GM12878 (cell line): ENCODE data around the gene MAST4. TPM values are rescaled to one million over a fixed set of nuclear protein-coding genes. Genes with fewer than 3 reads are reported as not detected.

Experiments
- ATAC-seq: fragments of 200-7000 bp; cut with Tn5 transposase; 3 replicates; pipeline ENCODE4 v1.9.1; 2020; ENCODE audit warnings: mild to moderate bottlenecking, moderate library complexity
- BruUV-seq: library from RNA; stranded (reverse); fragments of 400-500 nt; replicated peaks from 2 replicates; lab custom pipeline; 2021; lab: Mats Ljungman, UMichigan
- CTCF ChIA-PET: fragments of 300-600 bp; sonication (Branson Sonifier 250); formaldehyde crosslinking; extraction: SDS; loops from one replicate; lab custom pipeline; 2021; ENCODE audit warnings: inconsistent platforms; lab: Yijun Ruan, JAX
- POLR2A ChIA-PET: fragments of 350-600 bp; formaldehyde crosslinking; extraction: SDS; loops from one replicate; lab custom pipeline; 2021; ENCODE audit warnings: inconsistent platforms; lab: Charles Lee
- RAD21 ChIA-PET: fragments of 300-600 bp; sonication (Branson Sonifier 250); formaldehyde crosslinking; loops from one replicate; lab custom pipeline; 2023; ENCODE audit warnings: antibody characterized with exemption; ENCODE audit not compliant: unreplicated experiment; lab: Charles Lee
- SMC1A ChIA-PET: fragments of 300-600 bp; sonication (Branson Sonifier 250); formaldehyde crosslinking; loops from one replicate; lab custom pipeline; 2023; ENCODE audit not compliant: unreplicated experiment, uncharacterized antibody; lab: Charles Lee
- DNase-seq: peaks from one replicate; pipeline ENCODE4 v3.0.0-alpha.2; 2011; ENCODE audit warnings: low read depth, low spot score
- FAIRE-seq: peaks from 3 replicates; lab custom pipeline; 2011; peaks lifted over from hg19 to GRCh38; lab: Jason Lieb, UNC
- H2AFZ ChIP-seq: 2 replicates; pipeline ENCODE4 v1.6.0; 2011; ENCODE audit warnings: low read depth, low read length, control low read depth; ENCODE audit not compliant: control insufficient read depth
- H3K27ac ChIP-seq: 2 replicates; pipeline ENCODE4 v1.5.1; 2011; ENCODE audit warnings: control low read depth; ENCODE audit not compliant: control insufficient read depth, insufficient read depth
- H3K27me3 ChIP-seq, 2 experiments: replicated peaks in 1 of 2; 2 replicates each; pipeline versions ENCODE4 v1.6.0 to v1.6.1; 2011; ENCODE audit warnings: low read length in 1 of 2; ENCODE audit not compliant: control insufficient read depth in 2 of 2, insufficient read depth in 2 of 2
- H3K36me3 ChIP-seq, 2 experiments: 2 replicates each; pipeline ENCODE4 v1.5.1; 2011; ENCODE audit warnings: low read length in 1 of 2; ENCODE audit not compliant: control insufficient read depth in 2 of 2, insufficient read depth in 2 of 2
- H3K4me1 ChIP-seq: 2 replicates; pipeline ENCODE4 v1.6.1; 2011; ENCODE audit warnings: mild to moderate bottlenecking, low read length, moderate library complexity, mixed read lengths; ENCODE audit not compliant: control insufficient read depth, insufficient read depth
- H3K4me2 ChIP-seq: 2 replicates; pipeline ENCODE4 v1.6.0; 2011; ENCODE audit warnings: control low read depth; ENCODE audit not compliant: control insufficient read depth, insufficient read depth
- H3K4me3 ChIP-seq: fragments of 200-600 bp; sonication (generic); 2 replicates; pipeline ENCODE4 v1.5.1; 2016
- H3K79me2 ChIP-seq: 2 replicates; pipeline ENCODE4 v1.6.0; 2011; ENCODE audit warnings: low read length; ENCODE audit not compliant: control insufficient read depth, insufficient read depth
- H3K9ac ChIP-seq: 2 replicates; pipeline ENCODE4 v1.8.0; 2011; ENCODE audit warnings: low read length, control low read depth, mixed read lengths; ENCODE audit not compliant: control insufficient read depth, insufficient read depth
- H3K9me3 ChIP-seq: replicated peaks from 3 replicates; pipeline ENCODE4 v1.5.1; 2011; ENCODE audit warnings: mild to moderate bottlenecking, low read length; ENCODE audit not compliant: control insufficient read depth, insufficient read depth
- H4K20me1 ChIP-seq: 2 replicates; pipeline ENCODE4 v1.6.0; 2011; ENCODE audit not compliant: control insufficient read depth, insufficient read depth
- BHLHE40 ChIP-seq, 2 experiments: fragments of 450-650 bp in 1 of 2; IDR thresholded peaks; 2 replicates each; pipeline ENCODE4 v1.6.1; 2011 to 2017; ENCODE audit warnings: low read depth in 2 of 2, borderline replicate concordance in 1 of 2, improper control_type of control experiment in 1 of 2, low read length in 1 of 2, mild to moderate bottlenecking in 1 of 2
- CREB1 ChIP-seq: IDR thresholded peaks from 2 replicates; pipeline ENCODE4 v1.6.1; 2012; ENCODE audit warnings: low read depth, mild to moderate bottlenecking, inconsistent platforms
- CREM ChIP-seq: IDR thresholded peaks from 2 replicates; pipeline ENCODE4 v1.6.1; 2014; ENCODE audit warnings: antibody characterized with exemption, low read depth
- DPF2 ChIP-seq: fragments of 450-650 bp; IDR thresholded peaks from 2 replicates; pipeline ENCODE4 v1.6.1; 2017; ENCODE audit warnings: mild to moderate bottlenecking
- EED ChIP-seq: sonication (generic); IDR thresholded peaks from 2 replicates; pipeline ENCODE4 v1.6.1; 2016; ENCODE audit warnings: antibody characterized with exemption, low read depth
- HDAC6 ChIP-seq: fragments of 200-600 bp; sonication (generic); IDR thresholded peaks from one replicate; pipeline ENCODE4 v1.8.0; 2017; ENCODE audit warnings: antibody characterized with exemption; ENCODE audit not compliant: unreplicated experiment
- HDGF ChIP-seq: fragments of 450-650 bp; IDR thresholded peaks from 2 replicates; pipeline ENCODE4 v1.6.1; 2016; ENCODE audit warnings: antibody characterized with exemption
- IKZF1 ChIP-seq: fragments of 450-650 bp; conservative IDR thresholded peaks from 2 replicates; pipeline ENCODE4 v1.6.1; 2017; ENCODE audit warnings: antibody characterized with exemption, mild to moderate bottlenecking
- MTA3 ChIP-seq: IDR thresholded peaks from 2 replicates; pipeline ENCODE4 v1.6.1; 2012; ENCODE audit warnings: low read length, inconsistent platforms, borderline replicate concordance
- NFYA ChIP-seq: IDR thresholded peaks from 2 replicates; pipeline ENCODE4 v1.6.1; 2011; ENCODE audit warnings: low read depth, mild to moderate bottlenecking, low read length, improper control_type of control experiment, borderline replicate concordance
- NRF1 ChIP-seq: conservative IDR thresholded peaks from 2 replicates; pipeline ENCODE4 v1.6.1; 2011; ENCODE audit warnings: mild to moderate bottlenecking, low read depth, low read length, improper control_type of control experiment
- POLR2A ChIP-seq: IDR thresholded peaks from 2 replicates; pipeline ENCODE4 v1.6.1; 2011; ENCODE audit warnings: low read depth, mild to moderate bottlenecking, low read length
- POLR2AphosphoS5 ChIP-seq: IDR thresholded peaks from 2 replicates; pipeline ENCODE4 v1.6.1; 2011; ENCODE audit warnings: mild to moderate bottlenecking, low read length, inconsistent platforms
- RFX5 ChIP-seq: IDR thresholded peaks from 2 replicates; pipeline ENCODE4 v1.6.1; 2011; ENCODE audit warnings: low read depth, low read length, improper control_type of control experiment
- SIX5 ChIP-seq: IDR thresholded peaks from 2 replicates; pipeline ENCODE4 v1.6.1; 2011; ENCODE audit warnings: mild to moderate bottlenecking, low read depth, low read length, moderate library complexity; ENCODE audit not compliant: severe bottlenecking
- SMAD5 ChIP-seq: IDR thresholded peaks from 2 replicates; pipeline ENCODE4 v1.6.1; 2016; ENCODE audit warnings: antibody characterized with exemption, low read depth
- SP1 ChIP-seq: IDR thresholded peaks from one replicate; pipeline ENCODE4 v1.6.1; 2011; ENCODE audit warnings: low read depth, low read length
- TARDBP ChIP-seq: IDR thresholded peaks from 2 replicates; pipeline ENCODE4 v1.6.1; 2016; ENCODE audit warnings: borderline replicate concordance
- TBL1XR1 ChIP-seq: IDR thresholded peaks from 2 replicates; pipeline ENCODE4 v1.6.1; 2012; ENCODE audit warnings: low read depth, low read length, improper control_type of control experiment
- YY1 ChIP-seq: IDR thresholded peaks from 2 replicates; pipeline ENCODE4 v1.6.1; 2011; ENCODE audit warnings: low read depth, mild to moderate bottlenecking, low read length
- ZNF622 ChIP-seq: fragments of 450-650 bp; IDR thresholded peaks from 2 replicates; pipeline ENCODE4 v1.6.1; 2017; ENCODE audit warnings: mild to moderate bottlenecking, inconsistent platforms
- ZSCAN29 ChIP-seq: fragments of 450-650 bp; IDR thresholded peaks from 2 replicates; pipeline ENCODE4 v1.6.1; 2017; ENCODE audit warnings: mild to moderate bottlenecking, moderate library complexity
- WGBS: methylation state at CpG from one replicate; pipeline ENCODE4 v1.1.6; 2016; ENCODE audit warnings: low lambda C conversion rate; ENCODE audit not compliant: insufficient replicate concordance, insufficient coverage; ENCODE audit errors: missing lambda C conversion rate; 5-methylcytosine and 5-hydroxymethylcytosine counted together
- in situ Hi-C: fragments of 300-500 bp; cut with MboI; formaldehyde crosslinking; loops from 9 replicates; pipeline ENCODE4 v1.14.3; 2018; ENCODE audit warnings: mixed read lengths
- intact Hi-C: fragments of 100-400 bp; cut with micrococcal nuclease; formaldehyde crosslinking; loops from one replicate; pipeline ENCODE4 v1.14.2; 2022; ENCODE audit not compliant: unreplicated experiment
- polyA plus RNA-seq, 11 experiments: library from polyadenylated mRNA; depleted of rRNA in 4 of 11; unstranded in 6 of 11; stranded (reverse) in 5 of 11; fragments of >200 nt; fragmentation: Nextera tagmentation in 4 of 11; fragmentation: Illumina TruSeq in 1 of 11; extraction: Ambion mirVana in 4 of 11; extraction: Trizol in 1 of 11; gene quantifications; 1 replicate in 1 of 11; 2 replicates in 10 of 11; pipeline versions ENCODE4 v1.2.1 to v1.2.3, GENCODE V29; 2011 to 2016; ENCODE audit warnings: inconsistent platforms in 2 of 11, missing spikeins in 2 of 11, low read depth in 1 of 11
- total RNA-seq, 4 experiments: library from RNA; depleted of rRNA in 3 of 4; stranded (reverse); fragments of >200 nt in 3 of 4; fragmentation: Illumina TruSeq in 1 of 4; extraction: Trizol in 1 of 4; gene quantifications; 2 replicates each; pipeline versions ENCODE4 v1.2.1 to v1.2.3, GENCODE V29; 2013 to 2021
- TF ChIP-seq, protein P1 (sequence below): fragments of 450-650 bp; IDR thresholded peaks from 2 replicates; pipeline ENCODE4 v1.6.1; 2017; ENCODE audit warnings: low read depth, mild to moderate bottlenecking, moderate library complexity
- TF ChIP-seq, protein P2 (sequence below): fragments of 450-650 bp; IDR thresholded peaks from 2 replicates; pipeline ENCODE4 v1.6.1; 2018; ENCODE audit warnings: borderline replicate concordance, mild to moderate bottlenecking; ENCODE audit not compliant: partially characterized antibody

MAST4 gene
- total and polyA plus RNA-seq, 10 of the 15 experiments (the other 5 are each of a cell fraction or from before 2014, with no cell fraction given) = 0.02 to 1.6 (median 0.29) TPM; not detected in 1

DNA sequence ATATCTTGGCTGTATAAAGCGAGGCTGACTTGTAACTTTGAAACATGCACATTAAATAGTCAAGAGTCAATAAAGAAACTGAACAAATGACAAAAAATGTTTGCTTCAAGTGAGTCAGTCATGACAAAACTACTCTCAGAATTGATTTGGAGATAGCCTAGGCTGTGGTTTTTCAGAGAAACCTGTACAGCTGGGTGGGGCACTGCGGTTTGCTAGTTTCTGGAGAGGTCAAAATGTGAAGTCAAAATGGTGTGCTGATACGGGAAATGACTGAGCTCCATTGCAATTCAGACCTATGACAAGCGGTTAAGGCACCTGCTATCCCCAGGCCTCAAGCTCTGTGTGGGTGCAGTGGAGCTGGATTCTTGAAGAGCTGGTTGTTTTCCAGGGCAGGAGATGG lies 610.7 kb downstream of the MAST4 start:
- Histone ChIP-seq H3K36me3 (no peaks in the 10 kb centered on the region), H3K27ac (peak overlapping the region; percentile 94), H3K4me2 (peak overlapping the region; percentile 26), H3K9me3 (no peaks in the 10 kb centered on the region), H3K27me3 (no peaks in the 10 kb centered on the region), H4K20me1 (no peaks in the 10 kb centered on the region), H3K79me2 (no peaks in the 10 kb centered on the region), H3K4me3 (0 out of 2 replicates have a peak overlapping the region, but pooled peaks have one; percentile 20), H3K9ac (no peak overlapping the region), H3K4me1 (peaks cover 60% of the 10 kb centered on the region), H2AFZ (no peak overlapping the region)
- in situ Hi-C loops = loop anchor here (25.0 kb wide), 1 partner anchor 395 kb away; no protein-coding TSS in a partner anchor
- intact Hi-C loops = loop anchor here (1.0 to 10.0 kb wide), 6 partner anchors 9 to 900 kb away; no protein-coding TSS in a partner anchor
- WGBS = 0% methylated on average over 4 of the region's 4 CpGs
- ChIA-PET CTCF (interaction anchor here (0.7 to 10.0 kb wide), 11 partner anchors 9 to 1480 kb away, joined by 3 to 137 read pairs (median 6); partner anchors contain the start of gene CD180), RAD21 (interaction anchor here (0.8 to 5.8 kb wide), 10 partner anchors 8 to 900 kb away, joined by 3 to 71 read pairs (median 4); no protein-coding TSS in a partner anchor), POLR2A (interaction anchor here (0.7 to 1.2 kb wide), 3 partner anchors 15 to 49 kb away, joined by 3 read pairs; no protein-coding TSS in a partner anchor), SMC1A (interaction anchor here (0.7 to 5.7 kb wide), 14 partner anchors 8 to 898 kb away, joined by 3 to 29 read pairs (median 4); no protein-coding TSS in a partner anchor)
- peak; percentile 94 for DNase-seq
- BruUV-seq = no TSS peak
- FAIRE-seq = peak; percentile 100
- ATAC-seq = peak; percentile 92
- TF ChIP-seq HDAC6 (no peak), SIX5 (peak; percentile 13), SMAD5 (no peak), ZSCAN29 (no peak), CREM (peak; percentile 89), BHLHE40 (IDR thresholded peaks at IDR 0.05; ENCODE audit: borderline replicate concordance in 1 of 2, low read depth in 2 of 2, low read length in 1 of 2) (peak; percentile 55 to 59; a peak in 2 of 4 replicates), POLR2A (no peak), CREB1 (peak; percentile 89), SP1 (no peak), DPF2 (peak; percentile 60; the same call in 1 of the 2 replicates), EED (peak; percentile 95), TBL1XR1 (peak; percentile 90), YY1 (peak; percentile 89), ZNF622 (no peak), HDGF (no peak), POLR2AphosphoS5 (no peak), NRF1 (no peak), MTA3 (0 out of 2 replicates have a peak, but pooled peaks have one; percentile 74), NFYA (no peak), IKZF1 (peak; percentile 76), RFX5 (no peak), TARDBP (0 out of 2 replicates have a peak, but pooled peaks have one; percentile 36)
- TF ChIP-seq, protein P1, sequence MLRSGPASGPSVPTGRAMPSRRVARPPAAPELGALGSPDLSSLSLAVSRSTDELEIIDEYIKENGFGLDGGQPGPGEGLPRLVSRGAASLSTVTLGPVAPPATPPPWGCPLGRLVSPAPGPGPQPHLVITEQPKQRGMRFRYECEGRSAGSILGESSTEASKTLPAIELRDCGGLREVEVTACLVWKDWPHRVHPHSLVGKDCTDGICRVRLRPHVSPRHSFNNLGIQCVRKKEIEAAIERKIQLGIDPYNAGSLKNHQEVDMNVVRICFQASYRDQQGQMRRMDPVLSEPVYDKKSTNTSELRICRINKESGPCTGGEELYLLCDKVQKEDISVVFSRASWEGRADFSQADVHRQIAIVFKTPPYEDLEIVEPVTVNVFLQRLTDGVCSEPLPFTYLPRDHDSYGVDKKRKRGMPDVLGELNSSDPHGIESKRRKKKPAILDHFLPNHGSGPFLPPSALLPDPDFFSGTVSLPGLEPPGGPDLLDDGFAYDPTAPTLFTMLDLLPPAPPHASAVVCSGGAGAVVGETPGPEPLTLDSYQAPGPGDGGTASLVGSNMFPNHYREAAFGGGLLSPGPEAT = peak; percentile 60; the same call in 1 of the 2 replicates
- TF ChIP-seq, protein P2, sequence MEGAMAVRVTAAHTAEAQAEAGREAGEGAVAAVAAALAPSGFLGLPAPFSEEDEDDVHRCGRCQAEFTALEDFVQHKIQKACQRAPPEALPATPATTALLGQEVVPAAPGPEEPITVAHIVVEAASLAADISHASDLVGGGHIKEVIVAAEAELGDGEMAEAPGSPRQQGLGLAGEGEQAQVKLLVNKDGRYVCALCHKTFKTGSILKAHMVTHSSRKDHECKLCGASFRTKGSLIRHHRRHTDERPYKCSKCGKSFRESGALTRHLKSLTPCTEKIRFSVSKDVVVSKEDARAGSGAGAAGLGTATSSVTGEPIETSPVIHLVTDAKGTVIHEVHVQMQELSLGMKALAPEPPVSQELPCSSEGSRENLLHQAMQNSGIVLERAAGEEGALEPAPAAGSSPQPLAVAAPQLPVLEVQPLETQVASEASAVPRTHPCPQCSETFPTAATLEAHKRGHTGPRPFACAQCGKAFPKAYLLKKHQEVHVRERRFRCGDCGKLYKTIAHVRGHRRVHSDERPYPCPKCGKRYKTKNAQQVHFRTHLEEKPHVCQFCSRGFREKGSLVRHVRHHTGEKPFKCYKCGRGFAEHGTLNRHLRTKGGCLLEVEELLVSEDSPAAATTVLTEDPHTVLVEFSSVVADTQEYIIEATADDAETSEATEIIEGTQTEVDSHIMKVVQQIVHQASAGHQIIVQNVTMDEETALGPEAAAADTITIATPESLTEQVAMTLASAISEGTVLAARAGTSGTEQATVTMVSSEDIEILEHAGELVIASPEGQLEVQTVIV = no peak
